ENCODE data around the gene SETBP1.
A peak's percentile ranks its signal among the peaks of the same experiment; 100 is the strongest.

Gene SETBP1

GRCh38 chr18:44679914-44680272 lies 795 bp upstream of the SETBP1 start:
- no peaks in the 10 kb centered on the region for H3K27me3 ChIP-seq (replicated peaks; ENCODE audit: control insufficient read depth, insufficient read depth, low read length)
- DNase-seq (ENCODE audit: low read depth), result peak; percentile 81

GRCh38 chr18:44681076-44681970 lies 635 bp downstream of the SETBP1 start:
- H3K9me3 ChIP-seq (ENCODE audit: control insufficient read depth, low read length), result no peaks in the 10 kb centered on the region
- DNase-seq (ENCODE audit: low read depth), result peak; percentile 66

More at GRCh38 chr18:44679914-44680272, 795 bp upstream of the SETBP1 start:
- no peaks in the 10 kb centered on the region for H3K9me3 ChIP-seq (ENCODE audit: control insufficient read depth, low read length)
- peak overlapping the region; percentile 91 for H3K4me3 ChIP-seq (ENCODE audit: low read length)
- peak overlapping the region; percentile 87 for H3K9ac ChIP-seq (ENCODE audit: low read length)
- no peaks in the 10 kb centered on the region for H3K36me3 ChIP-seq (ENCODE audit: control insufficient read depth, insufficient read depth, low read length, severe bottlenecking)
- H3K4me1 ChIP-seq (ENCODE audit: control insufficient read depth, insufficient read depth, low read length), result peaks cover 23% of the 10 kb centered on the region

GRCh38 chr18:44682201-44682870 lies 1.6 kb downstream of the SETBP1 start:
- H3K27me3 ChIP-seq (replicated peaks; ENCODE audit: control insufficient read depth, insufficient read depth, low read length), result no peaks in the 10 kb centered on the region
- DNase-seq (ENCODE audit: low read depth), result peak; percentile 46
- peak overlapping the region; percentile 91 for H3K4me3 ChIP-seq (ENCODE audit: low read length)

More at GRCh38 chr18:44681076-44681970, 635 bp downstream of the SETBP1 start:
- peak overlapping the region; percentile 91 for H3K4me3 ChIP-seq (ENCODE audit: low read length)
- H3K9ac ChIP-seq (ENCODE audit: low read length), result peak overlapping the region; percentile 88
- H3K36me3 ChIP-seq (ENCODE audit: control insufficient read depth, insufficient read depth, low read length, severe bottlenecking), result no peaks in the 10 kb centered on the region
- H3K27me3 ChIP-seq (replicated peaks; ENCODE audit: control insufficient read depth, insufficient read depth, low read length), result no peaks in the 10 kb centered on the region
- peaks cover 23% of the 10 kb centered on the region for H3K4me1 ChIP-seq (ENCODE audit: control insufficient read depth, insufficient read depth, low read length)

DNA sequence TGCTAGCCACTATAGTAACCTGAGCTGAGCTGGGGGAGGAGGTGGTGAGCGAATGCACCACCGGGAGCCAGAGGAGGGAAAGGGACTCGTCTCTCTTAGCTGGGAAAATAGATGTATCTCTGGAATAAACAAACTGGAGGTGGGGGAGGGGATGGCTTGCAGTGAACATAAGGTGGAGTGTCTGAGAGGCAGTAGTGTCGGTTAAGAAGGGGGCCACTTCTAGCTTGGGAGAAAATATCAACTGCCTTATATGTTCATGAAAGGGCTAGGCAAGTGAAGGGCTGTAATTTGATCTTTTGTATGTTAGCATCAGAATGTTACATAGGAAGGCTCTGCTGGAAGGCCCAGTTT lies 2.2 kb downstream of the SETBP1 start:
- peak; percentile 51 for DNase-seq (ENCODE audit: low read depth)
- no peak overlapping the region for H3K9ac ChIP-seq (ENCODE audit: low read length)
- H3K4me3 ChIP-seq (ENCODE audit: low read length), result peak overlapping the region; percentile 91

More at GRCh38 chr18:44682201-44682870, 1.6 kb downstream of the SETBP1 start:
- H3K9me3 ChIP-seq (ENCODE audit: control insufficient read depth, low read length), result no peaks in the 10 kb centered on the region
- no peaks in the 10 kb centered on the region for H3K36me3 ChIP-seq (ENCODE audit: control insufficient read depth, insufficient read depth, low read length, severe bottlenecking)
- H3K4me1 ChIP-seq (ENCODE audit: control insufficient read depth, insufficient read depth, low read length), result peaks cover 23% of the 10 kb centered on the region
- peak overlapping the region; percentile 30 for H3K9ac ChIP-seq (ENCODE audit: low read length)

GRCh38 chr18:44683556-44683955 lies 2.9 kb downstream of the SETBP1 start:
- H3K4me3 ChIP-seq (ENCODE audit: low read length), result peak overlapping the region; percentile 13
- peak overlapping the region; percentile 11 for H3K9ac ChIP-seq (ENCODE audit: low read length)
- no peaks in the 10 kb centered on the region for H3K9me3 ChIP-seq (ENCODE audit: control insufficient read depth, low read length)
- H3K36me3 ChIP-seq (ENCODE audit: control insufficient read depth, insufficient read depth, low read length, severe bottlenecking), result no peaks in the 10 kb centered on the region
- peak; percentile 84 for DNase-seq (ENCODE audit: low read depth)
- no peaks in the 10 kb centered on the region for H3K27me3 ChIP-seq (replicated peaks; ENCODE audit: control insufficient read depth, insufficient read depth, low read length)
- peaks cover 18% of the 10 kb centered on the region for H3K4me1 ChIP-seq (ENCODE audit: control insufficient read depth, insufficient read depth, low read length)

More for the DNA sequence above, 2.2 kb downstream of the SETBP1 start:
- Histone ChIP-seq H3K9me3 (ENCODE audit: control insufficient read depth, low read length) (no peaks in the 10 kb centered on the region), H3K27me3 (replicated peaks; ENCODE audit: control insufficient read depth, insufficient read depth, low read length) (no peaks in the 10 kb centered on the region), H3K4me1 (ENCODE audit: control insufficient read depth, insufficient read depth, low read length) (peaks cover 23% of the 10 kb centered on the region), H3K36me3 (ENCODE audit: control insufficient read depth, insufficient read depth, low read length, severe bottlenecking) (no peaks in the 10 kb centered on the region)

DNA sequence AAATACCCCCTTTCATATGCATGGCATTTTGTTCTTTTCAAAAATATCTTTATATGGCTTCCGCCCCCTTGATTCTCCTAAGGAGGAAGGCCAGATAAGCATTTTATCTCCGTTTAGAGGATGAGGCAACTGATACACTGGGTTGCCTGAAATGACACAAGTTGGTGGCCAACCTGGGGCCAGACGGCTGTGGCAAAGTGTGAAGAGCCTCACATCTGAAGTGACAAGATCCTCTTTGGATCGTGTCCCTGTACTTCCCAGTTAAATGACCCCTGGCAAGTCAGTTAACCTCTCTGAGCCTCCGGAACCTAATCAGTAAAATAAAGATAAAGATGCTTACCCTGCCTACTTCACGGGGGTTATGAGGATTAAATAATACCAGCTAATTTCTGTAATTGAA lies 4.6 kb downstream of the SETBP1 start:
- DNase-seq (ENCODE audit: low read depth), result no peak
- no peak overlapping the region for H3K4me3 ChIP-seq (ENCODE audit: low read length)
- no peaks in the 10 kb centered on the region for H3K27me3 ChIP-seq (replicated peaks; ENCODE audit: control insufficient read depth, insufficient read depth, low read length)
- no peak overlapping the region for H3K9ac ChIP-seq (ENCODE audit: low read length)
- H3K4me1 ChIP-seq (ENCODE audit: control insufficient read depth, insufficient read depth, low read length), result peaks cover 17% of the 10 kb centered on the region
- H3K9me3 ChIP-seq (ENCODE audit: control insufficient read depth, low read length), result no peaks in the 10 kb centered on the region
- H3K36me3 ChIP-seq (ENCODE audit: control insufficient read depth, insufficient read depth, low read length, severe bottlenecking), result no peaks in the 10 kb centered on the region

DNA sequence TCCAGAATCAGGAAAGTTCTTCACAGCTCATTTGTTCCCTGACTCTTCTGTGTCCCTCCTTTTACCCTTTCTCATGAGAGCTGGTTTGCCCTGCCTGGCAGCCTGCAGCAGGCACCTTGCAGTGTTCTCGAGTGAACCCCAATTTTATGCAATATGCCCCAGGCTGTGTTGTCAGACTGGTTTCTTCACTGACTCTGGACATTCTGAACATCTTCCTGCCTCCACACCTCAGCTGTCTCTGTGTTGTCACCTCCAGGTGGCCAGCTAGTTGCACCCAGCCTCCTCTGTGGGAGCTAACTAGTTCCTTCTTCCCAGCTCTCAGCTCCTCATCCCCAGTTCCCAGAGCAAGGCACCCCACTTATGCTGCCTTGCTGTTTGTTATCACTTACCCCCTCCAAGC lies 5.5 kb downstream of the SETBP1 start:
- no peak for DNase-seq (ENCODE audit: low read depth)
- no peak overlapping the region for H3K4me3 ChIP-seq (ENCODE audit: low read length)
- no peak overlapping the region for H3K9ac ChIP-seq (ENCODE audit: low read length)
- H3K4me1 ChIP-seq (ENCODE audit: control insufficient read depth, insufficient read depth, low read length), result peaks cover 17% of the 10 kb centered on the region
- H3K36me3 ChIP-seq (ENCODE audit: control insufficient read depth, insufficient read depth, low read length, severe bottlenecking), result no peaks in the 10 kb centered on the region
- H3K27me3 ChIP-seq (replicated peaks; ENCODE audit: control insufficient read depth, insufficient read depth, low read length), result no peaks in the 10 kb centered on the region
- H3K9me3 ChIP-seq (ENCODE audit: control insufficient read depth, low read length), result no peaks in the 10 kb centered on the region

DNA sequence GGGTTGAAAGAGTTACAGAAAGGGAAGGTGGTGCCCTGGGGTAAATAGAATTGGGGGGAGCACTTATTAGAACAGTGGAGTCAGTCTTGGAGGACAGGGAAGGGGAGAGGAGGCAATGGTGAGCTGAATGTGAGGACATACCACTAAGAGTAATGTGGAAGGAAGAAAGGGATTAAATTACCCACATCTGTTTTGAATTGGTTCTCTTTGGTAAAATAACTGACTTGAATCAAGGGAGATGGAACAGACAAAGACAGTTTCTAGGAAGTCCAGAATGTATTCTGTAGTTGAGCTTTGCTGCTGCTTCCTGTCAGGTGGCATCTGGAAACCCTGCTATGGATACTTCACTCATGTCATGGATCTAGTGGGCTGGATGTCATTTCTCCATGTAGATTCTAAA lies 6.7 kb downstream of the SETBP1 start:
- no peak overlapping the region for H3K4me3 ChIP-seq (ENCODE audit: low read length)
- H3K9me3 ChIP-seq (ENCODE audit: control insufficient read depth, low read length), result no peaks in the 10 kb centered on the region
- H3K9ac ChIP-seq (ENCODE audit: low read length), result no peak overlapping the region
- peak; percentile 64 for DNase-seq (ENCODE audit: low read depth)
- H3K27me3 ChIP-seq (replicated peaks; ENCODE audit: control insufficient read depth, insufficient read depth, low read length), result no peaks in the 10 kb centered on the region
- peaks cover 16% of the 10 kb centered on the region for H3K4me1 ChIP-seq (ENCODE audit: control insufficient read depth, insufficient read depth, low read length)
- no peaks in the 10 kb centered on the region for H3K36me3 ChIP-seq (ENCODE audit: control insufficient read depth, insufficient read depth, low read length, severe bottlenecking)

DNA sequence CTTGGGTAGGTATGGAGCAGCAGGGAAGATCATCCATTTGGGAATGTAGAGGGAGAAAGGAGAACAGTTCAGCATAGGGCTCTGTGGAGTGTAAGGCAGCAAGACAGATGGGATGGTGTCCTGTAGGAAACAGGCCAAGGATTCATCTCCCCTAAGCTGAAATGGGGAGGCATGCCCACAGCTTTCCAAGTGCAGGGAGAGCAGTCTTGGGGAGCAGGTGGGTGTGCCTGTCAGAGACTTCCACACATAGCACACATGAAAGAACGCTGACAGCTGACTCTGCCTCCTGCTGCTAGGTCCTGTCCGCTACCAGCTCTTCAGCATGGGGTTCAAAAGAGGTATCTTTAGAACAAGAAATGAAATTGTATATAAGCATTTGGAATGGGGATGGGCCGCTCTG lies 9.0 kb downstream of the SETBP1 start:
- no peaks in the 10 kb centered on the region for H3K27me3 ChIP-seq (replicated peaks; ENCODE audit: control insufficient read depth, insufficient read depth, low read length)
- no peaks in the 10 kb centered on the region for H3K4me1 ChIP-seq (ENCODE audit: control insufficient read depth, insufficient read depth, low read length)
- DNase-seq (ENCODE audit: low read depth), result no peak

DNA sequence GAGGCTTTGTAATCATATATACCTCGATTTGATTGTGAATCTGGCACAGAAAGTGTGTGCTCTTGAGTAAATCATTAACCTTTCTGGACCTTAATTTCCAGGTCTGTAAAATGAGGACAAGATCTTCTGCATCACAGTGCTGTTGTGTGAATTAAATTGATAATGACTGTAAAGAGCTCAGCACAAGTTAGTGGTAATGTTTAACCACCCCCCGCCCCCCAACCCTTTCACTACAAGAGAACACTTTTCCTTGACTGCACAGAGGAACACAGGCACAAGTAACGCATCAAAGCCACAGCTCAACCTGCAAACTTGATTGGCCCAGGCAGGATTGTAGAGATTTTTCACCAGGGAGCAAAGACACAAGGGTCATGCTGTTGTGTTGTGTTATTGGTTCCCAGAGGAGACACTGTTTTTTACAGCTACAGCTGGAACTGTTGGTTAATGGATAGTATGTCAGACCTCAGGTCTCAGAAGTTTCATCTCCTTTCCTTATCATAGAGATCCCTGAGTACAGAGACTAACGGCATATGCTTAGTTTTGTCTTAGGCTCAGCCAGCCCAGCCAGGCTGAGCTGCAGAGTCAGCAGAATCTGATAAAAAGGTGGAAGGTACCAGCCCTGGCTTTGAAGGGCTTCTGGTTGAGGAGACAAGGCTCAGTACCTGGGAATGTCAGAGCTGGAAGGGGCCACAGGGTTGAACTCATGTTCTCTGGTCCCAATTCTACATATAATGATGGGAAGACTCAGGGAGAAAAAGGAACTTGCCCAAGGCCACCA lies 10.6 kb downstream of the SETBP1 start:
- no peak overlapping the region for H3K9ac ChIP-seq (ENCODE audit: low read length)
- H3K27me3 ChIP-seq (replicated peaks; ENCODE audit: control insufficient read depth, insufficient read depth, low read length), result no peaks in the 10 kb centered on the region
- H3K4me3 ChIP-seq (ENCODE audit: low read length), result no peak overlapping the region
- H3K4me1 ChIP-seq (ENCODE audit: control insufficient read depth, insufficient read depth, low read length), result peaks cover under 1% of the 10 kb centered on the region
- H3K36me3 ChIP-seq (ENCODE audit: control insufficient read depth, insufficient read depth, low read length, severe bottlenecking), result no peaks in the 10 kb centered on the region
- DNase-seq (ENCODE audit: low read depth), result no peak
- no peaks in the 10 kb centered on the region for H3K9me3 ChIP-seq (ENCODE audit: control insufficient read depth, low read length)

More for the DNA sequence above, 9.0 kb downstream of the SETBP1 start:
- no peak overlapping the region for H3K4me3 ChIP-seq (ENCODE audit: low read length)
- H3K36me3 ChIP-seq (ENCODE audit: control insufficient read depth, insufficient read depth, low read length, severe bottlenecking), result no peaks in the 10 kb centered on the region
- H3K9ac ChIP-seq (ENCODE audit: low read length), result no peak overlapping the region
- H3K9me3 ChIP-seq (ENCODE audit: control insufficient read depth, low read length), result no peaks in the 10 kb centered on the region

Measured in adipocyte (in vitro differentiated cells).